ENCODE measurements around the gene NLGN1.

DNA sequence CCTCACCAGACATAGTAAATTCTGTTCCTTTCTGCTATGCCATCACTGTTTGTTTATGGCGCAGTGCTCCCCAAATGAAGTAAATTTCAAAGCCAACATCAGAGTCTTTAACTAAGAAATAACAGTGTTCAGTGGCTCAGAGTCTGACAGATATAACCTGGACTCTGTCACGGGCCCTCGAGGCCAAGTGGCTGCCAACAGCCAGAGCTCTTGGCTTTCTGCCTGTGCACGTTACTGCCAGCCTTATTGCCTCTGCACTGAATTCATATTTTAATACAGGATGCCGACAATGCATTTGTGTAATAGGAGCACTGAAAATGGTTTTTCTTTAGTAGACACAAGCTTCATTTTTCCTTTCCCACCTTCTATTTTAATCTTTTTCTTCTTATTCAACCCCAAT is 219.9 kb downstream of the NLGN1 start:
- TF ChIP-seq, protein P1, sequence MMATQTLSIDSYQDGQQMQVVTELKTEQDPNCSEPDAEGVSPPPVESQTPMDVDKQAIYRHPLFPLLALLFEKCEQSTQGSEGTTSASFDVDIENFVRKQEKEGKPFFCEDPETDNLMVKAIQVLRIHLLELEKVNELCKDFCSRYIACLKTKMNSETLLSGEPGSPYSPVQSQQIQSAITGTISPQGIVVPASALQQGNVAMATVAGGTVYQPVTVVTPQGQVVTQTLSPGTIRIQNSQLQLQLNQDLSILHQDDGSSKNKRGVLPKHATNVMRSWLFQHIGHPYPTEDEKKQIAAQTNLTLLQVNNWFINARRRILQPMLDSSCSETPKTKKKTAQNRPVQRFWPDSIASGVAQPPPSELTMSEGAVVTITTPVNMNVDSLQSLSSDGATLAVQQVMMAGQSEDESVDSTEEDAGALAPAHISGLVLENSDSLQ (IDR thresholded peaks at IDR 0.05): no peak
- TF ChIP-seq TARDBP (IDR thresholded peaks at IDR 0.05): no peak
- TF ChIP-seq FOXK2 (IDR thresholded peaks at IDR 0.05): no peak
- no peak for TF ChIP-seq HDGF (IDR thresholded peaks at IDR 0.05; ENCODE audit: borderline replicate concordance)
- no peak for TF ChIP-seq SUZ12 (IDR thresholded peaks at IDR 0.05)
- no peak for TF ChIP-seq FOXA1 (IDR thresholded peaks at IDR 0.05)
- TF ChIP-seq BHLHE40 (IDR thresholded peaks at IDR 0.05; ENCODE audit: borderline replicate concordance): no peak
- no peak for TF ChIP-seq SP1 (IDR thresholded peaks at IDR 0.05)
- TF ChIP-seq FOXM1 (IDR thresholded peaks at IDR 0.05; ENCODE audit: borderline replicate concordance): no peak
- TF ChIP-seq ZNF384 (IDR thresholded peaks at IDR 0.05): no peak
